Measurements from ENCODE around the gene HSPA9.

HSPA9 gene

GRCh38 chr5:138575194-138576015 is at the start of gene HSPA9:
TSS of gene HSPA9 (minus strand) at chr5:138575401. CDS start at chr5:138575318, 83 bp downstream.
- peak; percentile 100 for DNase-seq (ENCODE audit: low spot score)

DNA sequence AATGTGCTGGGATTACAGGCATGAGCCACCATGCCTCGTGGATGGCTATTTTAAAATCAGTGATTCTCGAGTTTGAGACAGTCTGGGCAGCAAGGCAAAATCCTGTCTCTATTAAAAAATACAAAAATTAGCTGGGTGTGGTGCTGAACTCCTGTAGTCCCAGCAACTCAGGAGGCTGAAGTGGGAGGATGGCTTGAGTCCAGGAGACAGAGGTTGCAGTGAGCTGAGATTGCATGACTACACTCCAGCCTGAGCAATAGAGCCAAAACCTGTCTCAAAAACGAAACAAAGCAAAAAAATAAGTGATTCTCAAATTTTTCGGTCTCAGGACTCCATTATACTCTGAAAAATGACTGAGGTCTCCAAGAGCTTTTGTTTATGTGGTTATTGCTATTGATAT is 47.9 kb upstream of the HSPA9 start:
- DNase-seq (ENCODE audit: low spot score): no peak

DNA sequence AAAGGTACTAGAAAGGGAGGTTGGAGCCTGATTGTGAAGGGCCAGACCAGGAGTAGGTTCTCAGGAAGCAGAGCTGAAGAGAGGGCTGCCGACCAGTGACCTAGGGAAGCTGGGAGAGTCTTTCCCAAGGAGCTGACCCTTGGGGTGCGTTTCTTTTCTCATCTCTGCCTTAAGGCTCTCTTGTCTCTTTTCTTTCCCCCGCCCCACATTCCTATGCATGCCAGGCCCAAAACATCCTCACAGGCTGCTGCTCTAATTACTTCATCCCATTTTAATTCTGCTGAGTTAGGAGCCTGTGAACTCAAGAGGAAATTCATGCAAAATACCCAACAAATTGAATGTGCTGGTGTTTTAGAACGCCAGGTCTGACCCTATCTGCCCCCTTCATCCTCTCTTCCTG is 46.9 kb upstream of the HSPA9 start:
- no peak for DNase-seq (ENCODE audit: low spot score)

DNA sequence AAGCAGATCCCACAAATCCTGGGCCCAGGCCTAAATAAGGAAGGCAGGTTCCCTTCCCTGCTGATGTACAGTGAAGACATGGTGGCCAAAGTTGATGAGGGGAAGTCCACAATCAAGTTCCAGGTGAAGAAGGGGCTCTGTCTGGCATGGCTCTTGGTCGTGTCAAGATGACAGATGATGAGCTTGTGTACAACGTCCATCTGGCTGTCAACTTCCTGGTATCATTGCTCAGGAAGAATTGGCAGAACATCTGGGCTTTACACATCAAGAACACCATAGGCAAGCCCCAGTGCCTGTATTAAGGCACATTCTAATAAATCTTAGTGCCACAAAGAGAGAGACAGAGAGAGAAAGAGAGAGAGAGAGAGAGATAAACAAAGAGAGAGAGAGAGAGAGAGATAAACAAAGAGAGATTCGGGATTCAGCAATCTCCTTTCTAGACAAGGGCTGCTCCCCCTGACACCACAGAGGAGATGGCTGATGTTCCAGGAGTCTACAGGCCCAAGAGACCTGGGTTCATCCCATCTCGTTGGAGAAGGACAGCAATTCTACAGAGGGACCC is 45.5 kb upstream of the HSPA9 start:
- DNase-seq (ENCODE audit: low spot score): no peak

- DNase-seq (ENCODE audit: low spot score): no peak
These were observed 41.3 kb upstream of the HSPA9 start for GRCh38 chr5:138616508-138616907.

GRCh38 chr5:138615461-138615860 is 40.3 kb upstream of the HSPA9 start:
- DNase-seq (ENCODE audit: low spot score): no peak

GRCh38 chr5:138611678-138612218 is 36.5 kb upstream of the HSPA9 start:
- DNase-seq (ENCODE audit: low spot score): no peak

DNA sequence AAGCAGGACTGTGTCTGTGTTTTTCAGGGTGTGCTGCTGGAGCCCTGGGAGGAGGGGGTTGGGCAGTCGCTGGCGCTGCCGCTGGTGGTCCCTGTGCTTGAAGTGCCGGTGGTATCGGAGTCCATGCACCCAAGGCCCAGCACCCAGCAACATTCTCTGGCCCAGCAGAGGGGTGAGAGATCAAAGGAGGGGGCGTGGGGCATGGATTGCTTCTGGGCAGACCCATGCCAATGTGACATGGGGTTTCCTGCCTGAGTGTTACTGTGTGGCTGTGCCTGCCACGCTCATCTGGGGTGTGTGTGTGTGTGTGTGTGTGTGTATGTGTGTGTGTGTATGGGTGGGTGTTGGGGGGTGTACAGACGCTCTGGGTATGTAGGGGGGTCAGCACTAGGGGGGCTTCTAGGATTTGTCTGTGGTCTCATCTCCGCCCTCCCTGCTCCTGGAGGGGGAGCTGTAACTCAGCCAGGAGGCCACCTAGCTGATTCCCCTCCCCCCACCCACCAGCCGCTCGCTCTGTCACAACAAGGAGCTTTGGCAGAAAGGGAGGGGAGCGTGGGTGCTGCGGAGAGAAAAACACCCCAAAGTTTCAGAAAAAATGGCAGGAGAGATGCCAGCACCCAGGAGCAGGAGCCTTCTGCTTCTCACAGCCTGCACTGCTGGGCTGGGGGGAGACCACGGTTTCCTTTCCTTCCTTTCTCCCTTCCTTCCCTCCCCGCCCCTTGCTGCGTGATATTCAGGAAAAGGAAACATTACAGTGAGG is 35.9 kb upstream of the HSPA9 start:
- DNase-seq (ENCODE audit: low spot score): no peak

DNA sequence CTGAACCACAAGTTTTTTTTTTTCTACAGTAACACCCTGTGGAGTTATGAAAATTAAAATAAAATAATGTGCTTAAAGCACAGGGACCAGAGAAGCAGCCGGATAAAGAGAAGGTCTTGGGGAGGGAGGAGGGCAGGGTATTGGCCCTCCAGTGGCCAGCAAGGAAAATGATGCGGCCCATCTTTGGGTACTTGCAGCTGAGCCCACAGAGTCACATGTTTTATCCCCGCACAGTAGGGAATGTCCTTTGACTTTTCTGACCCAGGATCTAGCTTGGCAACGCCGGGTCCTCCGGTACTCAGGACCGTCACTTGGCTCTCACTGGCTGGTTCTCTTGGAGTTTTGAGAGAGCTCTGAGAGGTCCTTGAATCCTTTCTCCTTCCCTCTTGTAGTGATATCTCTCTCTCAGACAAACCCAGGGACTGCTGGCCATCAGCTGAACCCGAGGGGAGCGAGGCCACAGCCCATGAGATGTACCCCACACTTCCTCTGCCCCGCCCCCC is 35.3 kb upstream of the HSPA9 start:
- no peak for DNase-seq (ENCODE audit: low spot score)

DNA sequence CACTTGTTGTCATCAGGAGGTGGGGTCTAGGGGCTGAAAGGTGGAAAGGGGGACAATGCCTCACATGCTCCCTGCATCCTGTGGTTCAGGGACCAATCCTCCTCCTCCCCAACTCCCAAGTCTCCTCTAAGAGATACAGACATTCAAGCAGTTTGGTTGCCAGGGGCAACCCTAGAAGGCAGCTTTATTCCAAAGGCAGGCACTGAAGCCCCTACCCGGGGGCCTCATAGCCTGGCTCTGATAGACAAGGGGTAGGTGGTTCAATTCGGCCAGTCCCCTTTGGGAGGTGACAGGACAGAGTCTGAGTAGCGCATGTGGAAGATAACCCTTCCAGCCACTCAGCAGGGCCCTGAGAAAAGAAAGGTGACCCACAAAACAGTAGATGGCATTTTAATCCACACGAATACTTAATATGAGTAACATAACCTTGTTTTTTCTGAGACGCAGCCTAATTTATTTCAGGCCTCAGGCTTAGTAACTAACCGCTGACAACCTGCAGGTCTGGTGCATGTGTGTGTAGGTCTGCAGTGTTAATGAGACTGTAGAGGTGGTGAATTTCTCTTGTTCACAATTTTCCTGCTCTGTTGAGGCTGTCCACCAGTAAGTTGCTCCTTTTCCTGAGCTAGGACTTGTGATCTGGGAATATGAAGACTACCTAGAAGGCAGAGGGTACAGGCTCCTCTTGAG is 31.3 kb upstream of the HSPA9 start:
- no peak for DNase-seq (ENCODE audit: low spot score)

- no peak for DNase-seq (ENCODE audit: low spot score)
These were observed 30.2 kb upstream of the HSPA9 start for GRCh38 chr5:138605254-138605972.

- DNase-seq (ENCODE audit: low spot score): no peak
These were observed 29.1 kb upstream of the HSPA9 start for GRCh38 chr5:138604176-138604785.

- no peak for DNase-seq (ENCODE audit: low spot score)
These were observed 28.2 kb upstream of the HSPA9 start for GRCh38 chr5:138603249-138603920.

DNA sequence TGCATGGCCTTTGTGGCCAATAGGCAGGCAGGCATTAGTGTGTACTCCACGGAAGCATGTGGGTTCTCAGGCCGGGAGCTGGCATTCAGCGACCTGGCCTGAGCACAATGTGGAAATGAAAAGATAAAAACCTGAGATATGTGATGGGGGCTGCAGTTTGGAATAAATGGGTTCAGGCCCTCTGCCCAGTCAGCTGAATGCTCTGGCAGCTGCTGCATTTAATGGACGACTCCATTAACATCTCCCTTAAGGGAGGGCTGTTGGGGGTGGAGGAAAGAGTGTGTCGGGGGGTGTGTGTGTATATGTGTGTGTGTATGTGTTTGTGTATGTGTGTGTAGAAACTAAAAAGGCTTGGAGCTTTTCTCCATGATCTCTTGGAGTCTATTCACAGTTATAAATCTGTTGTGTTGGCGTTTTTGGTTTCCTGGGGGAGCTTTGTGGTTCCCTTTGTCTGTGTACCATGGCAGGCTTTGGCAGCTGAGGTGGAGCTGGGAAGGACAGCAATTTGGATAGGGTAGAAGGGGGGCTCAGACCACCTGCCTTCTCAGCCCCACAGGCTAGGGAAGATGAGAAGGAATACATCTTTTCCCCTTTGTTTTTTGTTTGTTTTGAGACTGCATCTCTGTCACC is 27.3 kb upstream of the HSPA9 start:
- no peak for DNase-seq (ENCODE audit: low spot score)

DNA sequence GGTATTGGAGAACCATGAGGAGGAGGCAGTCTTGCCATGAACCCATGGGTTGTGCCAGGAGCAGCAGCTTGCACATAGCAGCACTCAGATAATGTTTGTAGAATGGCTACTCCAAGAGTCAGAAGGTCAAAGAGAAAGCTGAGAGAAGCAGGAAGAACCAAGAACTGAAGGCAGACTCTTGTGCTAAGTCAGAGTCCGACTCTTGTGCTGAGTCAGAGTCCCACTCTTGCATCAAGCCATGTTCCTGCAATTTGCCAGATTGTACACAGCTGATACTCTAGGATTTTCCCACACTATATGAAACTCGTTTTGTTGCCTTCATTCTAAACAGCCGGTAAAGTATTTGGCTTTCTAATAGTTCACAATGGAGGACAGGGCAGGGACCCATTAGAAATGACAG is 26.2 kb upstream of the HSPA9 start:
- DNase-seq (ENCODE audit: low spot score): peak; percentile 70

GRCh38 chr5:138600446-138600845 is 25.2 kb upstream of the HSPA9 start:
- no peak for DNase-seq (ENCODE audit: low spot score)

GRCh38 chr5:138597661-138598400 is 22.6 kb upstream of the HSPA9 start:
- DNase-seq (ENCODE audit: low spot score): no peak

GRCh38 chr5:138596105-138596881 is 21.1 kb upstream of the HSPA9 start:
- DNase-seq (ENCODE audit: low spot score): no peak

Measured in hematopoietic multipotent progenitor cell treated with erythropoietin and hydrocortisone succinate and interleukin-3 and kit ligand, for 15 days (in vitro differentiated cells).